ENCODE results near the gene MOB1A. TPM values are rescaled to one million over a fixed set of nuclear protein-coding genes. Genes with fewer than 3 reads are reported as not detected.

MOB1A gene
- total RNA-seq, 2 experiments from 2014 or later = 96.6 to 149 TPM

DNA sequence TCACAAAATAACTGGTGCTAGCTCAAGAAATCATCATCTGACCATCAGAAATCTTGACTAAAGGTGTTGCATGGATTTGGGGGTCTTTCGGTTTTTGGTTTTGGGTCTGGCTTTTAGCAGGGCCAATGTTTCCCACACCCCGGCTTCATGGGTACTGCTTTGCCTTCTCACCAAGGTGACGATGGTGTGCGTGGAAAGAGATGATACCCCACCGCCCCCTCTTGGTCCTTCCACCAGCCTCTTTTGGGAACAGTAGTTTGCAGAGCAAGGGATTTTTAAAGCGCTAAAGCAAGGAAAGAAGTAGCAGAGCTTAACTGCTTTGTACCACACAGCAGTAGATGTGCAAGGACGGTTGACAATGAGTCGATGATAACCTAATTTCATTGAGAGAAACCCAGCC, 73.3 kb downstream of the MOB1A start:
- intact Hi-C loops (cut with DNase I, micrococcal nuclease) = loop anchor here in 1 of 2 experiments (10.0 kb wide), 1 partner anchor 201 kb away; no protein-coding TSS in a partner anchor

DNA sequence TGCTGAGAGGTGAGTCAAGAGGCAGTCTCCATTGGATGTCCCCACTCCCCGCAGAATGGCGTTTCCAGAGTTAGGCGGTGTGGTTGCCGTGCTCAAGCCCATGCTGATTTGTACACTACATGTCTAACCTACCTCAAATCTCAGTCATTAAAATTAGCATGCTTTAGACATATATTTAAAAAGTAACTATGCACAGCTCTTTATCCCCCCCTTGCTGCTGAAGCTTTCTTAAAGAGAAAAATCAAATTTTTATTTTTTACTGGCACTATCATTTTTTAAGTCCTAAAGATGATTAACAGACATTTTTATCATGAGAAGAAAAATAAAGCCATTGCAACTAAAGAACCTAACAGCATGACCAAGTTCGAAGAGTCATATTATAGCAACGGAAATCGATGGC, 73.8 kb downstream of the MOB1A start:
- Mint-ChIP-seq H3K4me1 (no peaks in the 10 kb centered on the region), H3K36me3 (ENCODE audit: low read depth) (peaks cover 12% of the 10 kb centered on the region), H3K27ac (no peak overlapping the region), H3K27me3 (no peaks in the 10 kb centered on the region), H3K4me3 (no peak overlapping the region), H3K9me3 (ENCODE audit: low read depth) (no peaks in the 10 kb centered on the region)
- intact Hi-C loops (cut with DNase I, micrococcal nuclease) = loop anchor here in 1 of 2 experiments (10.0 kb wide), 1 partner anchor 200 kb away; no protein-coding TSS in a partner anchor
- ChIA-PET CTCF (interaction anchor here (0.6 to 2.4 kb wide), 4 partner anchors 16 to 196 kb away, joined by 3 to 8 read pairs (median 3); no protein-coding TSS in a partner anchor), POLR2A (interaction anchor here (0.5 kb wide), 1 partner anchor 50 kb away, joined by 4 read pairs; no protein-coding TSS in a partner anchor)
- DNase-seq (no peak), ATAC-seq (no peak)

More for the DNA sequence above, 73.3 kb downstream of the MOB1A start:
- peaks cover 10% of the 10 kb centered on the region for H3K36me3 Mint-ChIP-seq (ENCODE audit: low read depth)
- ChIA-PET POLR2A (interaction anchor here (0.5 kb wide), 1 partner anchor 49 kb away, joined by 4 read pairs; no protein-coding TSS in a partner anchor), CTCF (interaction anchor here (0.7 to 2.4 kb wide), 4 partner anchors 15 to 278 kb away, joined by 3 to 8 read pairs (median 3); no protein-coding TSS in a partner anchor)
- no peaks in the 10 kb centered on the region for H3K4me1 Mint-ChIP-seq
- no peaks in the 10 kb centered on the region for H3K9me3 Mint-ChIP-seq (ENCODE audit: low read depth)
- H3K27ac Mint-ChIP-seq = no peak overlapping the region
- H3K27me3 Mint-ChIP-seq = no peaks in the 10 kb centered on the region
- ATAC-seq (no peak), DNase-seq (no peak)
- no peak overlapping the region for H3K4me3 Mint-ChIP-seq

DNA sequence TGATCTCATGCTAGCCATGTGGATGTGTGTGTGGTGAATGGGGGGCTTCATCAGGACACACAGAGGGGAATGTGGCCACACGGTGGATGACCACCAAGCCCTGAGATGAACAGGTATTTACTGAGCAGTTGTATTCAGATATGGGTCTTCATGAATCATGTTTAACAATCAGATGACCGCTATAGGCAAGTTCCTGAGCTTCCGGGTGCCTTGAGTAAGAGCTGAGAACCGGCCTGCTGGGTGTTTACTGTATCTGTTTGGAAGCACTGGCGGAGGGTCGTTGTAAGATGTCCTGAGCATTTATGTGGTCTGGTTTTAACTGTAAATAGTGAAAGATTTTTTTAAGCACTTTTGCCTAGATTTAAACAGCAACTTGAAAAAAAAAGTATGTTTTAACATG, 74.9 kb downstream of the MOB1A start:
- CTCF ChIA-PET = interaction anchor here (0.6 to 2.4 kb wide), 3 partner anchors 17 to 686 kb away, joined by 4 to 8 read pairs (median 8); no protein-coding TSS in a partner anchor
- H3K9me3 Mint-ChIP-seq (ENCODE audit: low read depth) = no peaks in the 10 kb centered on the region
- no peaks in the 10 kb centered on the region for H3K27me3 Mint-ChIP-seq
- no peak overlapping the region for H3K4me3 Mint-ChIP-seq
- H3K36me3 Mint-ChIP-seq (ENCODE audit: low read depth) = peaks cover 22% of the 10 kb centered on the region
- no peak overlapping the region for H3K27ac Mint-ChIP-seq
- intact Hi-C loops (cut with DNase I, micrococcal nuclease) = loop anchor here in 1 of 2 experiments (10.0 kb wide), 1 partner anchor 199 kb away; no protein-coding TSS in a partner anchor
- ATAC-seq (no peak), DNase-seq (no peak)
- H3K4me1 Mint-ChIP-seq = no peaks in the 10 kb centered on the region
- POLR2A ChIA-PET = no interaction called here

Other genes with a start within 250 kb of the MOB1A start
- 10 to 100 TPM; 15.0 to 17.3 TPM for gene TET3, start 194.0 kb downstream of the MOB1A start, total RNA-seq
- 100 to 1,000 TPM; 119 to 130 TPM for gene BOLA3, start 31.0 kb downstream of the MOB1A start, total RNA-seq
- gene MTHFD2, start 19.7 kb upstream of the MOB1A start, total RNA-seq = 100 to 1,000 TPM; 411 to 453 TPM
- 1 to 10 TPM; 2.2 to 2.7 TPM for gene SLC4A5, start 164.5 kb upstream of the MOB1A start, total RNA-seq
- 100 to 1,000 TPM in 1 of 2 experiments, 10 to 100 TPM in 1; 78.1 to 132 TPM for gene DCTN1, start 201.4 kb upstream of the MOB1A start, total RNA-seq
- 1 to 10 TPM; 4.5 to 4.9 TPM for gene C2orf81, start 242.7 kb upstream of the MOB1A start, total RNA-seq
- gene WDR54, start 242.9 kb upstream of the MOB1A start, total RNA-seq = 100 to 1,000 TPM; 103 to 119 TPM

Measured in activated CD4-positive, alpha-beta T cell treated with anti-CD3 and anti-CD28 coated beads for 36 hours (primary cell).